Right atrium auricular region (tissue), 2 donors: ENCODE measurements around the gene PCDH1. TPM values are rescaled to one million over a fixed set of nuclear protein-coding genes. Genes with fewer than 3 reads are reported as not detected.

Experiments used
- DNase-seq: peaks from one replicate; pipeline ENCODE4 v3.0.0-alpha.2; 2019; ENCODE audit warnings: low spot score
- H3K27ac ChIP-seq, 2 donors: fragments of 200-600 bp; sonication (generic); 1 replicate in 1 of 2; 2 replicates in 1 of 2; pipeline ENCODE4 v1.5.1; 2016 to 2019
- H3K27me3 ChIP-seq, 2 donors: fragments of 200-600 bp; sonication (generic); one replicate each; pipeline versions ENCODE4 v1.5.1 to v1.6.0; 2017 to 2019
- H3K36me3 ChIP-seq: fragments of 200-600 bp; sonication (generic); one replicate; pipeline ENCODE4 v1.5.1; 2016
- H3K4me1 ChIP-seq, 2 donors: fragments of 200-600 bp; sonication (generic); one replicate each; pipeline versions ENCODE4 v1.5.1 to v1.6.0; 2017 to 2019
- H3K4me3 ChIP-seq, 2 donors: fragments of 200-600 bp; sonication (generic); 1 replicate in 1 of 2; 2 replicates in 1 of 2; pipeline ENCODE4 v1.5.1; 2017 to 2019; ENCODE audit warnings: mild to moderate bottlenecking in 1 of 2, moderate library complexity in 1 of 2
- H3K9me3 ChIP-seq, 2 donors: fragments of 200-600 bp; sonication (generic); one replicate each; pipeline ENCODE4 v1.5.1; 2019
- total RNA-seq, 2 donors: library from RNA; depleted of rRNA; stranded (reverse); fragments of >200 nt; gene quantifications; one replicate each; pipeline ENCODE4 v1.1.0, GENCODE V29; 2016
- TF ChIP-seq, protein P1 (sequence below), 2 donors: fragments of 200-600 bp; sonication (generic); IDR thresholded peaks; one replicate each; pipeline ENCODE4 v1.5.1; 2019; ENCODE audit warnings: antibody characterized with exemption in 2 of 2

Gene PCDH1
- total RNA-seq, 2 donors from 2014 or later = 22.1 to 25.3 TPM

DNA sequence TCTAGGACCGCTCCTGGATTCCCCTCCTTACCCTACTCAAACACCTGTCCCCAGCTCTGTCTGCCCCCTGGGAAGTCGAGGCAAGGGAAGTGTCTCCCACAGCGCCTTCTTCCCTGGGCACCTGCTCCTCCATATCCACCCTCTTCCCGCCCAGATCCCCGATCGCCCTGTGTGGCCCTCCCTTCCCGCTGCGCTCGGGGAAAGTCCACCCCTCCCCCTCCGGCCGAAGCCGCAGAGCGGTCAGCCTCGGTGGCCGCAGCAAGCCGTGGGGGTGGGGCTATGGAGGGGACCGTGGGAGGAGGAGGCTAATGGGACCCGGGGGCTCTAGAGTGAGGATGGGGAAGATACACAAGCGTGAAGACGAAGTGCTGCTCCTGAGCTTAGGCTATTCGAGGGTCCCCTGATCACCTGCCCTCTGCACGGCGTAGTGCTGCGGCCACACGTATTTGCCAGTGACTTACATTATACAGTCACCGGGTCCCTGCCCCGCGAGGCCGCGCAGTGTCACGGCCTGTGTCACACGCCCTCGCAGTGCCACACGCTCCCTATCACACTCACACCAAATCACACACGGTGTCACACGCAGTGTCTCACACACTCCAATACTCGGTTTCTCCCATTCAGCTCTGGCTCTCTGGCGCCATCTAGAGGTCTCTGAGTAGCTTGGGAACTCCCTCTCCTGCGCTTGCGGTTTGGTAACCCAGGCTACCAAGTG is 658 bp upstream of the PCDH1 start:
- TF ChIP-seq, protein P1, sequence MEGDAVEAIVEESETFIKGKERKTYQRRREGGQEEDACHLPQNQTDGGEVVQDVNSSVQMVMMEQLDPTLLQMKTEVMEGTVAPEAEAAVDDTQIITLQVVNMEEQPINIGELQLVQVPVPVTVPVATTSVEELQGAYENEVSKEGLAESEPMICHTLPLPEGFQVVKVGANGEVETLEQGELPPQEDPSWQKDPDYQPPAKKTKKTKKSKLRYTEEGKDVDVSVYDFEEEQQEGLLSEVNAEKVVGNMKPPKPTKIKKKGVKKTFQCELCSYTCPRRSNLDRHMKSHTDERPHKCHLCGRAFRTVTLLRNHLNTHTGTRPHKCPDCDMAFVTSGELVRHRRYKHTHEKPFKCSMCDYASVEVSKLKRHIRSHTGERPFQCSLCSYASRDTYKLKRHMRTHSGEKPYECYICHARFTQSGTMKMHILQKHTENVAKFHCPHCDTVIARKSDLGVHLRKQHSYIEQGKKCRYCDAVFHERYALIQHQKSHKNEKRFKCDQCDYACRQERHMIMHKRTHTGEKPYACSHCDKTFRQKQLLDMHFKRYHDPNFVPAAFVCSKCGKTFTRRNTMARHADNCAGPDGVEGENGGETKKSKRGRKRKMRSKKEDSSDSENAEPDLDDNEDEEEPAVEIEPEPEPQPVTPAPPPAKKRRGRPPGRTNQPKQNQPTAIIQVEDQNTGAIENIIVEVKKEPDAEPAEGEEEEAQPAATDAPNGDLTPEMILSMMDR (IDR thresholded peaks at IDR 0.05) = peak; percentile 96 to 98
- peaks cover 0 to 73% of the 10 kb centered on the region in 2 donors for H3K4me1 ChIP-seq
- DNase-seq = peak; percentile 83
- peaks cover 16 to 27% of the 10 kb centered on the region in 2 donors for H3K27me3 ChIP-seq
- no peaks in the 10 kb centered on the region for H3K36me3 ChIP-seq
- H3K9me3 ChIP-seq = no peaks in the 10 kb centered on the region
- H3K27ac ChIP-seq = peak overlapping the region; percentile 62 to 78
- H3K4me3 ChIP-seq = peak overlapping the region; percentile 60 to 77

DNA sequence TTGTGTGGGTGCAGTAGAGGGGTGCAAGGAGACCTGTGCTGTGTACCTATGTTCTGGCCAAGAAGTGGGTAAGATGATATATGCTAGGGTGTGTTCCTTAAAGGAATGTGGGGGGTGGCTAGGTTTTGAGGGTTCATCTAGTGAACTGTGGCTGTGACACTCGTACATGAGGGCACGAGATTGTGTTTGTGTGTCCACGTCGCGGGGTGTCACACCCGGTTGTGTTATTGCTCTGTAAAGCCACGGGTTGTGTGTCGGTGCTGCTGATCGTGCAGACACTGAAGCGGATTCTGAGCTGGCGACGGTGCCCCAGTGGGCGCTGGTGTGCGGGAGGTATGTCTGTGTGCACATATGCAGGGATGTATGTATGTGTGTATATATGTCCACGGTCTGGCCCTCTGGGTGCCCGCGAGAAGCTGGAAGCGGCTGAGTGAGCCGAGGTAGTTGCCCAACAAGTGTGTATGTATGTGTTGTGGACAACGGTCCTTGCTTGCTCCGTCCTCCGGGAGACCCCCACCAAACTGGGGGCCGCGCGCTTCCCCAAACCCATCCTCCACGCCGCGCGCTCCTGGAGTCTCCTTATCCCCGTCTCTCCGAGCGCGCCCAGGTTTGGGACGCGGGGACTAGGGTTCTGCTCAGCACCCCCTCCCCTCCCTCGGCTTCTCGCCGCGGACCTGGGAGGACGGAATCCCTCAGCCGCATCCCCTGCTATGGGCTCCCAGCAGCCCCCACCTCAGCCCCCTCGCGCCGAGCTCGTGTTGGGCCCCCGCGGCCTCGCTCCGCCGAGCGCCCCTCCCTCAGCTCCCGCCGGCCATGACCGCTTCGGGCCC is 639 bp downstream of the PCDH1 start:
- Histone ChIP-seq H3K27me3 (peaks cover 16 to 21% of the 10 kb centered on the region in 2 donors), H3K9me3 (no peaks in the 10 kb centered on the region), H3K4me3 (peak overlapping the region; percentile 60 to 77), H3K4me1 (peaks cover 0 to 70% of the 10 kb centered on the region in 2 donors), H3K36me3 (no peaks in the 10 kb centered on the region), H3K27ac (peak overlapping the region; percentile 62 to 79)
- DNase-seq = no peak
- TF ChIP-seq, protein P1 (IDR thresholded peaks at IDR 0.05) = no peak

DNA sequence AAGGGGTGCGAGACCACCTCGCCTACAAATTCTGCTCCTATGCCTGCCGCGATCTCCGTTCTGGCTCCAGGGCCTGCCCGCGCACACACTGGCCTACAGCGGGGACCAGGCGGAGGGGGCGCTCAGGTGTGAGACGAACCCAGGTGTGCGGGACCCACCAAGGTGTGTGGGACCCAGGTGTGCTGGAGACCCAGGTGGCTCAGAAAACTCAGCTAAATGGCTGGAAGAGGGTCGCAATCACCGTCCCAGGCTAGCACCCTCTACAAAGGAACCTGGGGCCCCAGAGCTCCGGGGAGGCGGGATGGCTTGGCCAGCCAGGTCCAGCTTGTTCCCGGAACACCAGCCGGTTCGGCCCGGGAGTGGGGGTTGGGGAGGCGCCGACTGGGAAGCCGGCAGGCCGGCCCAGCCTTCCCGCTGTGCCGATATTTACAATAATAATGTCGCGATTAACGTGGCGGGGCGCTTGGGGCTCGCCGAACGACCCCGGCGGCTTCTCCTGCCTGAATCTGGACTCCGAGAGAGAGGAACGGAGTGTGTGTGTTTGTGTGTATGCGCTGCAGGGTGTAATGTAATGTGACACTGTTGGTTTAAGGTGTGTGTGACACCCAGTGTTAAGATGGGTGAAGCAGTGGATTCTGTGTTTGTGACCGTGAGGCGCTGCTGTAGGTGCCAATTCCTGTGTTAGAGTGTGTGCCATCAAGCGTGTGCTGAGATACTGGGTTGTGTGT is 1.4 kb downstream of the PCDH1 start:
- peaks cover 16 to 21% of the 10 kb centered on the region in 2 donors for H3K27me3 ChIP-seq
- TF ChIP-seq, protein P1 (IDR thresholded peaks at IDR 0.05) = no peak
- peak overlapping the region; percentile 60 to 77 for H3K4me3 ChIP-seq
- no peak for DNase-seq
- H3K27ac ChIP-seq = peak overlapping the region; percentile 62 to 79
- peaks cover 0 to 70% of the 10 kb centered on the region in 2 donors for H3K4me1 ChIP-seq
- no peaks in the 10 kb centered on the region for H3K36me3 ChIP-seq
- H3K9me3 ChIP-seq = no peaks in the 10 kb centered on the region

DNA sequence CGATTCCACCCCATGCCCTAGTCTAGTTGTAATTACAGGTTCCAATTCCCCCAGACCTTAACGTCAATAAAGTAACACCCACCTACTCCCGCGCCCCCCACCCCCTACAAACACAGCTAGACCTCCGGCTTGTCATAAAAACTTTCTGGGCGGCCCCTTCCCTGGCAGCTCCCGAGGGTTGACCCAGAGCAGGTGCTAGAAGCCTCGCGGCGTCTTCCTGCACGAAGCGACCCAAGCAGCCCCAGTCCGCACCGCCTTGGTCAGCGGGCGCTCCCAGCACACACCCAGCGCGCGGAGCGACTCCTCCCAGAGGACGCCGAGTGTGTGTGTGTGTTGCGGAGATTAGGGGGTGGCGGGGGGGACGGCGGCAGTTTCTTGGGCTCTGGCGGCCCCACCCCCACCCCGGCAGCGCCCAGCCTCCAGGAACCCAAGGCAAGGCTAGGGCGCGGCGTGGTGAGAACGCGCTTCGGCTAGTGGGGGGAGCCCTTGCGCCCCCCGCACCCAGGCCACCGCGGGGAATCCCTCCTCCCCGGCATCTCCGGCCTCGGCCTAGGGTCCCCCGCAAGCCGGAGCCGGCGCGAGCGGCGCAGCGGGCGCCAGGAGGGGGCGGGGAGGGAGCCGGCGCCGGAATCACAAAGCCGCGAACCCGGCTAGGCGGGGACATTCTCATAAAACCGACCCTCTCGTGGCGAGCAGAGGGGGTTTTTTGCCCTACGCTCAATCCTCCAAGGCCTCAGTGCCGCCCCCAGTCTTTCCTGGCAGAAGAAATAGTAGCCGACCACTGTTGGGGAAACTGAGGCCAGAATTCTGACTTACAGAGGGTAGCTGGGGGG is 2.2 kb downstream of the PCDH1 start:
- peaks cover 16 to 21% of the 10 kb centered on the region in 2 donors for H3K27me3 ChIP-seq

More for the DNA sequence above, 2.2 kb downstream of the PCDH1 start:
- H3K4me1 ChIP-seq = peaks cover 0 to 74% of the 10 kb centered on the region in 2 donors
- peak overlapping the region; percentile 60 to 77 for H3K4me3 ChIP-seq
- no peak for DNase-seq
- H3K9me3 ChIP-seq = no peaks in the 10 kb centered on the region
- peak overlapping the region; percentile 62 to 79 for H3K27ac ChIP-seq
- TF ChIP-seq, protein P1 (IDR thresholded peaks at IDR 0.05) = peak in 1 of 2 donors; percentile 15
- H3K36me3 ChIP-seq = no peaks in the 10 kb centered on the region
